Transverse colon (tissue), 4 donors: Measurements from ENCODE around the gene MUC12. TPM values are rescaled to one million over a fixed set of nuclear protein-coding genes. Genes with fewer than 3 reads are reported as not detected.

Experiments used
- DNase-seq: peaks from one replicate; pipeline ENCODE4 v3.0.0-alpha.2; 2019
- H3K27ac ChIP-seq, 4 donors: fragments of 200-600 bp; sonication (generic); 2 replicates each; pipeline ENCODE4 v1.5.1; 2016 to 2018; ENCODE audit warnings: inconsistent platforms in 4 of 4
- H3K27me3 ChIP-seq: fragments of 200-600 bp; sonication (generic); 2 replicates; pipeline ENCODE4 v1.5.1; 2017; ENCODE audit warnings: inconsistent platforms
- H3K36me3 ChIP-seq, 4 donors: fragments of 200-600 bp; sonication (generic); 2 replicates each; pipeline ENCODE4 v1.5.1; 2017 to 2019; ENCODE audit warnings: inconsistent platforms in 4 of 4
- H3K4me1 ChIP-seq, 4 donors: fragments of 200-600 bp; sonication (generic); 2 replicates each; pipeline ENCODE4 v1.5.1; 2017 to 2020; ENCODE audit warnings: inconsistent platforms in 4 of 4
- H3K4me3 ChIP-seq, 4 donors: fragments of 200-600 bp; sonication (generic); 1 replicate in 1 of 4; 2 replicates in 3 of 4; pipeline versions ENCODE4 v1.5.1 to v1.6.1; 2017 to 2019; ENCODE audit warnings: inconsistent platforms in 4 of 4
- H3K9me3 ChIP-seq, 2 donors: fragments of 200-600 bp; sonication (generic); 2 replicates each; pipeline ENCODE4 v1.5.1; 2017 to 2019; ENCODE audit warnings: inconsistent platforms in 2 of 2
- CTCF ChIP-seq, 5 experiments: fragments of 200-600 bp in 3 of 5; fragments of 450-650 bp in 2 of 5; sonication (generic) in 3 of 5; IDR thresholded peaks; 1 replicate in 2 of 5; 2 replicates in 3 of 5; pipeline ENCODE4 v1.5.1; 2016 to 2017; ENCODE audit warnings: antibody characterized with exemption in 5 of 5, inconsistent platforms in 3 of 5, mild to moderate bottlenecking in 2 of 5, moderate library complexity in 1 of 5
- EP300 ChIP-seq: sonication (generic); formaldehyde crosslinking; IDR thresholded peaks from one replicate; pipeline ENCODE4 v1.6.1; 2017; ENCODE audit warnings: antibody characterized with exemption, low read depth
- POLR2A ChIP-seq: fragments of 450-650 bp; IDR thresholded peaks from one replicate; pipeline ENCODE4 v1.6.1; 2016; ENCODE audit warnings: antibody characterized with exemption, mild to moderate bottlenecking, moderate library complexity
- POLR2AphosphoS5 ChIP-seq, 3 donors: sonication (generic); formaldehyde crosslinking; IDR thresholded peaks; one replicate each; pipeline ENCODE4 v1.6.1; 2016; ENCODE audit warnings: antibody characterized with exemption in 3 of 3
- WGBS, 2 donors: methylation state at CpG; one replicate each; pipeline ENCODE4 v1.1.5; 2018; ENCODE audit warnings: low coverage in 1 of 2; 5-methylcytosine and 5-hydroxymethylcytosine counted together
- in situ Hi-C, 4 donors: fragments of 200-750 bp; cut with MboI; loops; one replicate each; pipeline versions ENCODE4 v1.15.0 to v1.15.1; 2017; ENCODE audit warnings: low sequenced_read_pairs in 3 of 4, low pct_ligation_motif_present in 1 of 4, low pct_unique_long_range_greater_than_20kb in 1 of 4
- intact Hi-C: fragments of 100-400 bp; cut with DNase I; formaldehyde crosslinking; loops from one replicate; pipeline ENCODE4 v1.15.1; 2023; ENCODE audit warnings: low total_unique reads
- small RNA-seq, 4 donors: library from RNA; depleted of rRNA; stranded (forward); fragments of <200 nt; gene quantifications; one replicate each; pipeline ENCODE3, GENCODE V24; 2016
- total RNA-seq, 4 donors: library from RNA; depleted of rRNA; stranded (reverse); fragments of >200 nt; gene quantifications; one replicate each; pipeline ENCODE4 v1.1.0, GENCODE V29; 2016

MUC12 gene
- total RNA-seq, 4 donors from 2014 or later: 90.2 to 2,095 (median 445) TPM

GRCh38 chr7:101068401-101068800, 99.0 kb downstream of the MUC12 start:
- no peaks in the 10 kb centered on the region for H3K36me3 ChIP-seq
- in situ Hi-C loops: loop anchor here in 2 of 4 donors (5.0 to 25.0 kb wide), 2 partner anchors 106 to 281 kb away; no protein-coding TSS in a partner anchor
- no peaks in the 10 kb centered on the region for H3K4me1 ChIP-seq
- intact Hi-C loops: no loop called here
- H3K4me3 ChIP-seq: no peak overlapping the region
- WGBS, 2 donors: 78% methylated on average over 10 of the region's 10 CpGs; no CpG with 5 or more reads in 1 of the 2 donors
- H3K9me3 ChIP-seq: no peaks in the 10 kb centered on the region
- TF ChIP-seq CTCF (IDR thresholded peaks at IDR 0.05) (no peak), POLR2A (no peak), EP300 (no peak), POLR2AphosphoS5 (IDR thresholded peaks at IDR 0.05) (no peak)
- DNase-seq: no peak
- H3K27ac ChIP-seq: no peak overlapping the region
- peaks cover 44% of the 10 kb centered on the region for H3K27me3 ChIP-seq

Small RNAs within 50 kb of the gene (small RNA-seq; reads per million reads assigned to genes)
- gene RPS29P15: 0 reads per million in 4 donors

Other genes starting within 250 kb of the MUC12 start
- not detected for gene EPO, start 249.1 kb upstream of the MUC12 start, total RNA-seq
- not detected for gene ZAN, start 236.0 kb upstream of the MUC12 start, total RNA-seq
- 10 to 100 TPM; 23.2 to 95.5 (median 43.5) TPM for gene EPHB4, start 142.0 kb upstream of the MUC12 start, total RNA-seq
- gene SLC12A9, start 116.9 kb upstream of the MUC12 start, total RNA-seq: 10 to 100 TPM; 21.0 to 46.2 (median 23.1) TPM
- 10 to 100 TPM; 10.9 to 24.3 (median 21.2) TPM for gene TRIP6, start 102.2 kb upstream of the MUC12 start, total RNA-seq
- 100 to 1,000 TPM in 2 of 4 donors, 10 to 100 TPM in 2; 64.6 to 217 (median 103) TPM for gene SRRT, start 94.5 kb upstream of the MUC12 start, total RNA-seq
- 10 to 100 TPM in 1 of 4 donors, 1 to 10 TPM in 2, not detected in 1; 1.3 to 19.1 (median 3.7) TPM for gene UFSP1, start 79.8 kb upstream of the MUC12 start, total RNA-seq
- 10 to 100 TPM in 3 of 4 donors, 1 to 10 TPM in 1; 3.8 to 29.9 (median 14.3) TPM for gene ACHE, start 73.7 kb upstream of the MUC12 start, total RNA-seq
- gene MUC3A, start 20.0 kb upstream of the MUC12 start, total RNA-seq: 100 to 1,000 TPM in 1 of 4 donors, 10 to 100 TPM in 3; 11.7 to 233 (median 64.7) TPM
- gene MUC17, start 50.5 kb downstream of the MUC12 start, total RNA-seq: 100 to 1,000 TPM in 1 of 4 donors, 10 to 100 TPM in 2, under 1 TPM in 1; 0.80 to 102 (median 20.0) TPM
- gene TRIM56, start 115.9 kb downstream of the MUC12 start, total RNA-seq: 10 to 100 TPM; 23.8 to 50.0 (median 35.1) TPM
- 10 to 100 TPM in 1 of 4 donors, 1 to 10 TPM in 3; 1.3 to 26.2 (median 5.5) TPM for gene SERPINE1, start 157.5 kb downstream of the MUC12 start, total RNA-seq
- gene AP1S1, start 184.9 kb downstream of the MUC12 start, total RNA-seq: 10 to 100 TPM; 18.3 to 87.3 (median 54.0) TPM
- gene VGF, start 196.0 kb downstream of the MUC12 start, total RNA-seq: under 1 TPM in 1 of 4 donors, not detected in 3; 0.95 TPM
- gene NAT16, start 210.7 kb downstream of the MUC12 start, total RNA-seq: not detected
- gene MOGAT3, start 231.5 kb downstream of the MUC12 start, total RNA-seq: 10 to 100 TPM; 31.7 to 56.9 (median 44.3) TPM
- gene PLOD3, start 248.0 kb downstream of the MUC12 start, total RNA-seq: 10 to 100 TPM; 48.4 to 81.2 (median 60.8) TPM
- gene ZNHIT1, start 248.6 kb downstream of the MUC12 start, total RNA-seq: 100 to 1,000 TPM in 1 of 4 donors, 10 to 100 TPM in 3; 50.5 to 106 (median 78.2) TPM